ENCODE measurements around the gene ILKAP.

DNA sequence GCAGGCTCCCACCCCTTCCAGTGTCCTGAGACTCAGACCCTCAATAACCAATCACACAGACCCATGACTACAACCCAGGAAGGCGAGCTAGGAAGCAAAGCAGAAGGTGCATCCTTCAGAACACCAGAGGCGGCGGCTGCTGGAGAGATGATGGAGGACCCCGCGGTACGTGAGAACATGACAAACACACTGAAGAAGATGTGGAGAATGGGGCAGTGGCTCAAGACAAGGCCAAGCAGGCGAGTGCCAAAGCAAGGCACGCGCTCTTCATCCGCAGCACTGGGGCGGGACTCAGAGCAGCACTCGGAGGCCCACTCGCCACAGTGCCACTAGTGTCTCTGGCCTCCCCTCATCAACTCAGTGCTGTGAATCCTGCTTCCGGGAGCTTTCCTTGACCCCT lies 31.1 kb downstream of the ILKAP start:
- TF ChIP-seq, protein P1, sequence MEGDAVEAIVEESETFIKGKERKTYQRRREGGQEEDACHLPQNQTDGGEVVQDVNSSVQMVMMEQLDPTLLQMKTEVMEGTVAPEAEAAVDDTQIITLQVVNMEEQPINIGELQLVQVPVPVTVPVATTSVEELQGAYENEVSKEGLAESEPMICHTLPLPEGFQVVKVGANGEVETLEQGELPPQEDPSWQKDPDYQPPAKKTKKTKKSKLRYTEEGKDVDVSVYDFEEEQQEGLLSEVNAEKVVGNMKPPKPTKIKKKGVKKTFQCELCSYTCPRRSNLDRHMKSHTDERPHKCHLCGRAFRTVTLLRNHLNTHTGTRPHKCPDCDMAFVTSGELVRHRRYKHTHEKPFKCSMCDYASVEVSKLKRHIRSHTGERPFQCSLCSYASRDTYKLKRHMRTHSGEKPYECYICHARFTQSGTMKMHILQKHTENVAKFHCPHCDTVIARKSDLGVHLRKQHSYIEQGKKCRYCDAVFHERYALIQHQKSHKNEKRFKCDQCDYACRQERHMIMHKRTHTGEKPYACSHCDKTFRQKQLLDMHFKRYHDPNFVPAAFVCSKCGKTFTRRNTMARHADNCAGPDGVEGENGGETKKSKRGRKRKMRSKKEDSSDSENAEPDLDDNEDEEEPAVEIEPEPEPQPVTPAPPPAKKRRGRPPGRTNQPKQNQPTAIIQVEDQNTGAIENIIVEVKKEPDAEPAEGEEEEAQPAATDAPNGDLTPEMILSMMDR (IDR thresholded peaks at IDR 0.05), result no peak
- TF ChIP-seq POLR2A (IDR thresholded peaks at IDR 0.05), result no peak
